AG09309 (cell line): ENCODE data around the gene MYBPHL.

ENCODE experiments used
- DNase-seq: peaks from one replicate; pipeline ENCODE4 v3.0.0-alpha.2; 2010; ENCODE audit warnings: low read depth
- H3K4me3 ChIP-seq: 2 replicates; pipeline ENCODE4 v1.5.1; 2011; ENCODE audit warnings: mild to moderate bottlenecking, low read depth, low read length, moderate library complexity; ENCODE audit not compliant: control insufficient read depth
- CTCF ChIP-seq: IDR thresholded peaks from 2 replicates; pipeline ENCODE4 v1.5.1; 2011; ENCODE audit warnings: mild to moderate bottlenecking, low read depth, low read length, inconsistent platforms; ENCODE audit not compliant: insufficient read depth, control insufficient read depth; ENCODE audit errors: missing control alignments

MYBPHL gene

GRCh38 chr1:109306832-109307273 lies at the start of gene MYBPHL:
TSS of gene MYBPHL (minus strand) at chr1:109307011. CDS start at chr1:109306991, 20 bp downstream.
- DNase-seq: no peak
- no peak within 1 kb of the TSS for H3K4me3 ChIP-seq
- no peak for TF ChIP-seq CTCF

- TF ChIP-seq CTCF: no peak
- DNase-seq: no peak
- H3K4me3 ChIP-seq: no peak overlapping the region
Measured at GRCh38 chr1:109356505-109356904, 49.7 kb upstream of the MYBPHL start.

- H3K4me3 ChIP-seq: no peak overlapping the region
- DNase-seq: no peak
- TF ChIP-seq CTCF: no peak
Measured at GRCh38 chr1:109354929-109355328, 48.1 kb upstream of the MYBPHL start.

- DNase-seq: no peak
Measured at GRCh38 chr1:109351457-109351856, 44.6 kb upstream of the MYBPHL start.

GRCh38 chr1:109350655-109351054 lies 43.8 kb upstream of the MYBPHL start:
- no peak overlapping the region for H3K4me3 ChIP-seq
- no peak for TF ChIP-seq CTCF
- DNase-seq: no peak

More at GRCh38 chr1:109351457-109351856, 44.6 kb upstream of the MYBPHL start:
- no peak for TF ChIP-seq CTCF
- H3K4me3 ChIP-seq: no peak overlapping the region

- TF ChIP-seq CTCF: no peak
- no peak overlapping the region for H3K4me3 ChIP-seq
- DNase-seq: no peak
Measured at GRCh38 chr1:109350182-109350581, 43.4 kb upstream of the MYBPHL start.

GRCh38 chr1:109347511-109347910 lies 40.7 kb upstream of the MYBPHL start:
- DNase-seq: no peak
- H3K4me3 ChIP-seq: no peak overlapping the region
- TF ChIP-seq CTCF: no peak
